ENCODE results near the gene MOV10L1. TPM values are rescaled to one million over a fixed set of nuclear protein-coding genes. Genes with fewer than 3 reads are reported as not detected.
"Not testable (repeated sequence)": the region's sequence is repeated elsewhere in the genome, so short reads cannot be mapped to it uniquely, and the experiment has no call there.

Gene MOV10L1
- total RNA-seq, 2 experiments from 2014 or later: not detected

DNA sequence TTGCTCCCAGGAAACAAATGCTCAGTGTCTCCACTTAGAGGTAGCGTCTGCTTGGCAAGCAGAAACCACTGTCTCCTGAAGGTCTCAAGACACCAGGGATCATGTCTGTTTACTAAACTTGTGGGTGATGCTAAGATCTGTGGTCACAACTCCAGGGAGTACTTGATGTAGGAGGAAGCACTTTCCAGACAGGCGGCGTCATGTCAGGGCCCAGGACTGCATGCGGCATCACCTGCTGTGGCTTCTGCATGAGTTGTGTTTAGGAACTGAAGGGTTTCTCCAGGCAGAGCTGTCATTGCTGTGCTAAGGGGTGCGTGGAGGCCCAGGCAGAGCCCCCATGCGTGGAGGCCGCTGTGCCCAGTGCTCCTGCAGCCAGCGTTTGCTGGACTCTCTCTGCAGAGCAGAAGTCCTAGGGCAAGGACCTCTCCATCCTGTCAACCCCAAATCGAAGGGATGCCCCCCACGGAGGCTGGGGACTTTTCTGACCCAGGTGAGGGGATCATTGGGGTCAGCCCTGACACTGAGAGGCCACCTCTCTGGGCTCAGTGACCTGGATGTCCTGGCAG, 72.7 kb downstream of the MOV10L1 start:
- intact Hi-C loops (cut with DNase I, micrococcal nuclease): no loop called here
- Mint-ChIP-seq H3K36me3 (ENCODE audit: low read depth) (no peaks in the 10 kb centered on the region), H3K27me3 (peaks cover 25% of the 10 kb centered on the region), H3K27ac (no peak overlapping the region), H3K4me1 (ENCODE audit: low read depth) (no peaks in the 10 kb centered on the region), H3K9me3 (no peaks in the 10 kb centered on the region), H3K4me3 (no peak overlapping the region)
- no peak overlapping the region for H3K27ac ChIP-seq (ENCODE audit: low read depth in 1 of 2, low read length in 2 of 2)
- H3K9me3 ChIP-seq (ENCODE audit: control insufficient read depth in 1 of 2, insufficient read depth in 1 of 2, low read length in 2 of 2): peaks cover 0 to 11% of the 10 kb centered on the region in 2 experiments
- ChIA-PET POLR2A (no interaction called here), CTCF (no interaction called here)
- TF ChIP-seq, protein P1, sequence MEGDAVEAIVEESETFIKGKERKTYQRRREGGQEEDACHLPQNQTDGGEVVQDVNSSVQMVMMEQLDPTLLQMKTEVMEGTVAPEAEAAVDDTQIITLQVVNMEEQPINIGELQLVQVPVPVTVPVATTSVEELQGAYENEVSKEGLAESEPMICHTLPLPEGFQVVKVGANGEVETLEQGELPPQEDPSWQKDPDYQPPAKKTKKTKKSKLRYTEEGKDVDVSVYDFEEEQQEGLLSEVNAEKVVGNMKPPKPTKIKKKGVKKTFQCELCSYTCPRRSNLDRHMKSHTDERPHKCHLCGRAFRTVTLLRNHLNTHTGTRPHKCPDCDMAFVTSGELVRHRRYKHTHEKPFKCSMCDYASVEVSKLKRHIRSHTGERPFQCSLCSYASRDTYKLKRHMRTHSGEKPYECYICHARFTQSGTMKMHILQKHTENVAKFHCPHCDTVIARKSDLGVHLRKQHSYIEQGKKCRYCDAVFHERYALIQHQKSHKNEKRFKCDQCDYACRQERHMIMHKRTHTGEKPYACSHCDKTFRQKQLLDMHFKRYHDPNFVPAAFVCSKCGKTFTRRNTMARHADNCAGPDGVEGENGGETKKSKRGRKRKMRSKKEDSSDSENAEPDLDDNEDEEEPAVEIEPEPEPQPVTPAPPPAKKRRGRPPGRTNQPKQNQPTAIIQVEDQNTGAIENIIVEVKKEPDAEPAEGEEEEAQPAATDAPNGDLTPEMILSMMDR (IDR thresholded peaks at IDR 0.05): no peak
- peaks cover 0 to 6% of the 10 kb centered on the region in 2 experiments for H3K27me3 ChIP-seq (ENCODE audit: control insufficient read depth in 1 of 2, insufficient read depth in 2 of 2, low read length in 2 of 2)
- no peak overlapping the region for H3K4me3 ChIP-seq (ENCODE audit: low read length)
- H3K4me1 ChIP-seq (ENCODE audit: insufficient read depth, low read length): no peaks in the 10 kb centered on the region
- ATAC-seq (ENCODE audit: poor library complexity) (no peak), DNase-seq (no peak)
- H3K36me3 ChIP-seq (ENCODE audit: insufficient read depth, low read length): no peaks in the 10 kb centered on the region

DNA sequence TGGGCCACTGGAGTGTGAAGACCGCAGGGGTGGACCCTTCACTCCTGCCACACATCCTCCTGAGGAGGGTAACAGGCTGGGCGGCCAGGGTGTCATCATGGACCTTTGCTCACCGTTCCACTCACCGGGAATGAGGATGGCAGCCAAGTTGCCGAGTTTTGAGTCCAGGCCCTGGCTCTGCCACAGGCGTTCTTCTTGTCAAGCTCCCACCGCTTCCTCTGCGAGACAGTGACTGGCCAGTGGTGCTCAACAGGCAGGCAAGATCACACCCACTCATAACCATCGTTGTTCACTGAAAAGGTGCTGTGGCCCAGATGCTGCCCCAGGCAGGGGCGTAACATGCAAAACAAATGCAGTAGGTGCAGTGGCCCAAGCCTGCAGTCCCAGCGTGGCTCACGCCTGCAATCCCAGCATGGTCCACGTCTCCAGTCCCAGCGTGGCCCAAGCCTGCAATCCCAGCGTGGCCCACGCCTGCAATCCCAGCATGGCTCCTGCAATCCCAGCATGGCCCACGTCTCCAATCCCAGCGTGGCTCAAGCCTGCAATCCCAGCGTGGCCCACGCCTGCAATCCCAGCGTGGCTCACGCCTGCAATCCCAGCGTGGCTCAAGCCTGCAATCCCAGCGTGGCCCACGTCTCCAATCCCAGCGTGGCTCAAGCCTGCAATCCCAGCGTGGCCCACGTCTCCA, 75.8 kb downstream of the MOV10L1 start:
- POLR2A ChIA-PET: no interaction called here
- TF ChIP-seq, protein P1 (IDR thresholded peaks at IDR 0.05): no peak
- H3K36me3 ChIP-seq (ENCODE audit: insufficient read depth, low read length): no peaks in the 10 kb centered on the region
- CTCF ChIA-PET: no interaction called here
- DNase-seq: no peak
- Mint-ChIP-seq H3K4me3 (no peak overlapping the region), H3K36me3 (ENCODE audit: low read depth) (no peaks in the 10 kb centered on the region), H3K27me3 (peaks cover 40% of the 10 kb centered on the region), H3K27ac (no peak overlapping the region), H3K4me1 (ENCODE audit: low read depth) (peaks cover 6% of the 10 kb centered on the region), H3K9me3 (no peaks in the 10 kb centered on the region)
- peaks cover 7% of the 10 kb centered on the region for H3K4me1 ChIP-seq (ENCODE audit: insufficient read depth, low read length)
- H3K9me3 ChIP-seq (ENCODE audit: control insufficient read depth in 1 of 2, insufficient read depth in 1 of 2, low read length in 2 of 2): peaks cover 0 to 16% of the 10 kb centered on the region in 2 experiments
- no peak for ATAC-seq (ENCODE audit: poor library complexity)
- no peak overlapping the region for H3K27ac ChIP-seq (ENCODE audit: low read depth in 1 of 2, low read length in 2 of 2)
- intact Hi-C loops (cut with DNase I, micrococcal nuclease): no loop called here
- no peak overlapping the region for H3K4me3 ChIP-seq (ENCODE audit: low read length)
- peaks cover 15 to 18% of the 10 kb centered on the region in 2 experiments for H3K27me3 ChIP-seq (ENCODE audit: control insufficient read depth in 1 of 2, insufficient read depth in 2 of 2, low read length in 2 of 2)

DNA sequence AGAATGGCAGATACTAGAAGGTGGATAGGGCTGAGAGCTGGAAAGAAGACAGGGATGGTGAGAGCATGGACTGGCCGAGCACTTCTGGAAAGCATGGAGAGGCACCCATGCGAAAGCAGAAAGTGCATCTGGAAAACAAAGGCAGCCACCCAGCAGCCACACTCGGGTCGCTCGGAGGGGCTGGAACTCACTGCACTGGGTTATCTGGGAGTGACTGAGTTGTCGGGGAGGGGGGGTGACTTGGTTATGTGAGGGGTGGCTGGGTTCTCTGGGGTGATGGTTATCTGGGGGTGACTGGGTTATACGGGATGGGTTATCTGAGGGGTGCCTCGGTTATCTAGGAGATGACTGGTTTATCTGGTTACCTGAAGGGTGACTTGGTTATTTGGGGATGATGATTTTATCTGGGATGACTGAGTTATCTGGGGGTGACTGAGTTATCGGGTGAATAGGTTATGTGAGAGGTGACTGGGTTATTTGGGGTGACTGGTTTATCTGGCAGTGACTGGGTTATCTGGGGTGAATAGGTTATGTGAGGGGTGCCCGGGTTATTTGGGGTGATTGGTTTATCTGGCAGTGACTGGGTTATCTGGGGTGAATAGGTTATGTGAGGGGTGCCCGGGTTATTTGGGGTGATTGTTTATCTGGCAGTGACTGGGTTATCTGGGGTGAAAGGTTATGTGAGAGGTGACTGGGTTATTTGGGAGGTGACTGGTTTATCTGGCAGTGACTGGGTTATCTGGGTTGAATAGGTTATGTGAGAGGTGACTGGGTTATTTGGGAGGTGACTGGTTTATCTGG, 78.1 kb downstream of the MOV10L1 start:
- no peak overlapping the region for H3K4me3 ChIP-seq (ENCODE audit: low read length)
- H3K27me3 ChIP-seq (ENCODE audit: control insufficient read depth in 1 of 2, insufficient read depth in 2 of 2, low read length in 2 of 2): peaks cover 22 to 33% of the 10 kb centered on the region in 2 experiments
- H3K4me1 ChIP-seq (ENCODE audit: insufficient read depth, low read length): peaks cover 12% of the 10 kb centered on the region
- ChIA-PET CTCF (no interaction called here), POLR2A (no interaction called here)
- H3K9me3 ChIP-seq (ENCODE audit: control insufficient read depth in 1 of 2, insufficient read depth in 1 of 2, low read length in 2 of 2): peaks cover 0 to 24% of the 10 kb centered on the region in 2 experiments
- ATAC-seq (ENCODE audit: poor library complexity) (no peak), DNase-seq (no peak)
- H3K4me1 Mint-ChIP-seq (ENCODE audit: low read depth): peaks cover 10% of the 10 kb centered on the region
- H3K27ac ChIP-seq (ENCODE audit: low read depth in 1 of 2, low read length in 2 of 2): no peak overlapping the region
- H3K27me3 Mint-ChIP-seq: peaks cover 50% of the 10 kb centered on the region
- no peaks in the 10 kb centered on the region for H3K36me3 Mint-ChIP-seq (ENCODE audit: low read depth)
- TF ChIP-seq, protein P1 (IDR thresholded peaks at IDR 0.05): no peak
- intact Hi-C loops (cut with DNase I, micrococcal nuclease): no loop called here
- H3K36me3 ChIP-seq (ENCODE audit: insufficient read depth, low read length): no peaks in the 10 kb centered on the region
- H3K4me3 Mint-ChIP-seq: peak overlapping the region; percentile 35
- no peak overlapping the region for H3K27ac Mint-ChIP-seq
- H3K9me3 Mint-ChIP-seq: no peaks in the 10 kb centered on the region

DNA sequence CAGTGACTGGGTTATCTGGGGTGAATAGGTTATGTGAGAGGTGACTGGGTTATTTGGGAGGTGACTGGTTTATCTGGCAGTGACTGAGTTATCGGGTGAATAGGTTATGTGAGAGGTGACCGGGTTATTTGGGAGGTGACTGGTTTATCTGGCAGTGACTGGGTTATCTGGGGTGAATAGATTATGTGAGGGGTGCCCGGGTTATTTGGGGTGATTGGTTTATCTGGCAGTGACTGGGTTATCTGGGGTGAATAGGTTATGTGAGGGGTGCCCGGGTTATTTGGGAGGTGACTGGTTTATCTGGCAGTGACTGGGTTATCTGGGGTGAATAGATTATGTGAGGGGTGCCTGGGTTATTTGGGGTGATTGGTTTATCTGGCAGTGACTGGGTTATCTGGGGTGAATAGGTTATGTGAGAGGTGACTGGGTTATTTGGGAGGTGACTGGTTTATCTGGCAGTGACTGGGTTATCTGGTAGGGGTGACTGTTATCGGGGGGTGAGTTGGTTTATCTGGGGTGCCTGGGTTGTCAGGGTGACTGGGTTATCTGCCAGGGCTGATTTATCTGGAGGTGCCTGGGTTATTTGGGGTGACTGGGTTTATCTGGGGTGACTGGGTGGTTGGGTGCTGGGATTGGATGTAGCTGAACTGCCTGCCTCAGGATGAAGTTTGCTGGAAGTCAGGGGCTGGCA, 78.8 kb downstream of the MOV10L1 start:
- H3K27ac Mint-ChIP-seq; H3K27ac ChIP-seq (ENCODE audit: low read depth in 1 of 2, low read length in 2 of 2); CTCF ChIA-PET; H3K9me3 Mint-ChIP-seq; intact Hi-C loops (cut with DNase I, micrococcal nuclease); POLR2A ChIA-PET; H3K4me3 ChIP-seq (ENCODE audit: low read length); H3K36me3 ChIP-seq (ENCODE audit: insufficient read depth, low read length); ATAC-seq (ENCODE audit: poor library complexity); H3K4me1 Mint-ChIP-seq (ENCODE audit: low read depth); DNase-seq; H3K36me3 Mint-ChIP-seq (ENCODE audit: low read depth): not testable (repeated sequence)
- Histone ChIP-seq H3K27me3 (ENCODE audit: control insufficient read depth in 1 of 2, insufficient read depth in 2 of 2, low read length in 2 of 2) (peaks cover 26 to 36% of the 10 kb centered on the region in 2 experiments), H3K9me3 (ENCODE audit: control insufficient read depth in 1 of 2, insufficient read depth in 1 of 2, low read length in 2 of 2) (peaks cover 0 to 24% of the 10 kb centered on the region in 2 experiments), H3K4me1 (ENCODE audit: insufficient read depth, low read length) (peaks cover 12% of the 10 kb centered on the region)
- Mint-ChIP-seq H3K4me3 (peak overlapping the region; percentile 85), H3K27me3 (peaks cover 51% of the 10 kb centered on the region)
